Measurements from ENCODE around the gene UTP11.
"Not testable (repeated sequence)": the region's sequence is repeated elsewhere in the genome, so short reads cannot be mapped to it uniquely, and the experiment has no call there.

The UTP11 gene

GRCh38 chr1:38028105-38028591 is 15.6 kb downstream of the UTP11 start:
- DNase-seq, result no peak

- no peak for DNase-seq
These were observed 16.1 kb downstream of the UTP11 start for GRCh38 chr1:38028671-38029070.

GRCh38 chr1:38029081-38029681 is 16.6 kb downstream of the UTP11 start:
- DNase-seq, result no peak

GRCh38 chr1:38029685-38030511 is 17.4 kb downstream of the UTP11 start:
- peak; percentile 11 for DNase-seq

- no peak for DNase-seq
These were observed 18.3 kb downstream of the UTP11 start for GRCh38 chr1:38030596-38031512.

GRCh38 chr1:38031513-38031866 is 19.0 kb downstream of the UTP11 start:
- no peak for DNase-seq

- not testable (repeated sequence) for DNase-seq
These were observed 20.5 kb downstream of the UTP11 start for GRCh38 chr1:38032992-38033391.

GRCh38 chr1:38034871-38035270 is 22.3 kb downstream of the UTP11 start:
- DNase-seq, result no peak

- DNase-seq, result no peak
These were observed 24.8 kb downstream of the UTP11 start for GRCh38 chr1:38037221-38037939.

GRCh38 chr1:38038861-38039260 is 26.3 kb downstream of the UTP11 start:
- peak; percentile 14 for DNase-seq

- DNase-seq, result no peak
These were observed 27.0 kb downstream of the UTP11 start for GRCh38 chr1:38039331-38040088.

- no peak for DNase-seq
These were observed 29.7 kb downstream of the UTP11 start for GRCh38 chr1:38041936-38042834.

GRCh38 chr1:38043036-38043747 is 30.7 kb downstream of the UTP11 start:
- no peak for DNase-seq

GRCh38 chr1:38044221-38045215 is 32.0 kb downstream of the UTP11 start:
- DNase-seq, result no peak

GRCh38 chr1:38045401-38046332 is 33.1 kb downstream of the UTP11 start:
- DNase-seq, result no peak

- DNase-seq, result no peak
These were observed 33.9 kb downstream of the UTP11 start, which contains the start of gene POU3F1 for GRCh38 chr1:38046333-38046883. Gene POU3F1, minus strand, starts transcription at chr1:38046793. Its CDS starts 50 bp downstream, at chr1:38046743.

Data from T1000 (cell line).